Measurements from ENCODE around the gene FAM107A. TPM values are rescaled to one million over a fixed set of nuclear protein-coding genes. Genes with fewer than 3 reads are reported as not detected.

The FAM107A gene
- total and polyA plus RNA-seq, 2 experiments from 2014 or later = 1.0 to 1.1 TPM

GRCh38 chr3:58514405-58514804 lies 62.8 kb downstream of the FAM107A start:
- Histone ChIP-seq H2AFZ (no peak overlapping the region), H3K9me2 (ENCODE audit: insufficient read depth) (peaks cover 6% of the 10 kb centered on the region; the same call in 1 of the 2 replicates), H3K27ac (ENCODE audit: low read depth) (no peak overlapping the region), H3K4me3 (no peak overlapping the region), H3K36me3 (ENCODE audit: insufficient read depth) (no peaks in the 10 kb centered on the region), H3K4me1 (ENCODE audit: insufficient read depth) (no peaks in the 10 kb centered on the region), H3K4me2 (no peak overlapping the region), H3F3A (replicated peaks; ENCODE audit: low read depth) (no peaks in the 10 kb centered on the region), H3K27me3 (ENCODE audit: insufficient read depth) (no peaks in the 10 kb centered on the region), H3K79me2 (replicated peaks; ENCODE audit: insufficient read depth) (no peaks in the 10 kb centered on the region), H4K20me1 (replicated peaks; ENCODE audit: insufficient read depth) (no peaks in the 10 kb centered on the region)
- Mint-ChIP-seq H3K4me1 (peaks cover 5% of the 10 kb centered on the region; the same call in 2 of the 3 replicates), H3K27ac (no peak overlapping the region), H3K9me3 (0 out of 3 replicates have a peak, but pooled peaks cover 5% of the 10 kb centered on the region), H3K4me3 (no peak overlapping the region), H3K27me3 (ENCODE audit: insufficient read depth, low read depth, poor library complexity) (peaks cover 1% of the 10 kb centered on the region), H3K36me3 (ENCODE audit: low read depth) (no peaks in the 10 kb centered on the region)
- DNase-seq (ENCODE audit: low spot score) (no peak), ATAC-seq (no peak)
- TF ChIP-seq, protein P1, sequence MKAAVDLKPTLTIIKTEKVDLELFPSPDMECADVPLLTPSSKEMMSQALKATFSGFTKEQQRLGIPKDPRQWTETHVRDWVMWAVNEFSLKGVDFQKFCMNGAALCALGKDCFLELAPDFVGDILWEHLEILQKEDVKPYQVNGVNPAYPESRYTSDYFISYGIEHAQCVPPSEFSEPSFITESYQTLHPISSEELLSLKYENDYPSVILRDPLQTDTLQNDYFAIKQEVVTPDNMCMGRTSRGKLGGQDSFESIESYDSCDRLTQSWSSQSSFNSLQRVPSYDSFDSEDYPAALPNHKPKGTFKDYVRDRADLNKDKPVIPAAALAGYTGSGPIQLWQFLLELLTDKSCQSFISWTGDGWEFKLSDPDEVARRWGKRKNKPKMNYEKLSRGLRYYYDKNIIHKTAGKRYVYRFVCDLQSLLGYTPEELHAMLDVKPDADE (IDR thresholded peaks at IDR 0.05) = no peak
- no peak for TF ChIP-seq NANOG (IDR thresholded peaks at IDR 0.05; ENCODE audit: borderline replicate concordance)
- TF ChIP-seq, protein P2, sequence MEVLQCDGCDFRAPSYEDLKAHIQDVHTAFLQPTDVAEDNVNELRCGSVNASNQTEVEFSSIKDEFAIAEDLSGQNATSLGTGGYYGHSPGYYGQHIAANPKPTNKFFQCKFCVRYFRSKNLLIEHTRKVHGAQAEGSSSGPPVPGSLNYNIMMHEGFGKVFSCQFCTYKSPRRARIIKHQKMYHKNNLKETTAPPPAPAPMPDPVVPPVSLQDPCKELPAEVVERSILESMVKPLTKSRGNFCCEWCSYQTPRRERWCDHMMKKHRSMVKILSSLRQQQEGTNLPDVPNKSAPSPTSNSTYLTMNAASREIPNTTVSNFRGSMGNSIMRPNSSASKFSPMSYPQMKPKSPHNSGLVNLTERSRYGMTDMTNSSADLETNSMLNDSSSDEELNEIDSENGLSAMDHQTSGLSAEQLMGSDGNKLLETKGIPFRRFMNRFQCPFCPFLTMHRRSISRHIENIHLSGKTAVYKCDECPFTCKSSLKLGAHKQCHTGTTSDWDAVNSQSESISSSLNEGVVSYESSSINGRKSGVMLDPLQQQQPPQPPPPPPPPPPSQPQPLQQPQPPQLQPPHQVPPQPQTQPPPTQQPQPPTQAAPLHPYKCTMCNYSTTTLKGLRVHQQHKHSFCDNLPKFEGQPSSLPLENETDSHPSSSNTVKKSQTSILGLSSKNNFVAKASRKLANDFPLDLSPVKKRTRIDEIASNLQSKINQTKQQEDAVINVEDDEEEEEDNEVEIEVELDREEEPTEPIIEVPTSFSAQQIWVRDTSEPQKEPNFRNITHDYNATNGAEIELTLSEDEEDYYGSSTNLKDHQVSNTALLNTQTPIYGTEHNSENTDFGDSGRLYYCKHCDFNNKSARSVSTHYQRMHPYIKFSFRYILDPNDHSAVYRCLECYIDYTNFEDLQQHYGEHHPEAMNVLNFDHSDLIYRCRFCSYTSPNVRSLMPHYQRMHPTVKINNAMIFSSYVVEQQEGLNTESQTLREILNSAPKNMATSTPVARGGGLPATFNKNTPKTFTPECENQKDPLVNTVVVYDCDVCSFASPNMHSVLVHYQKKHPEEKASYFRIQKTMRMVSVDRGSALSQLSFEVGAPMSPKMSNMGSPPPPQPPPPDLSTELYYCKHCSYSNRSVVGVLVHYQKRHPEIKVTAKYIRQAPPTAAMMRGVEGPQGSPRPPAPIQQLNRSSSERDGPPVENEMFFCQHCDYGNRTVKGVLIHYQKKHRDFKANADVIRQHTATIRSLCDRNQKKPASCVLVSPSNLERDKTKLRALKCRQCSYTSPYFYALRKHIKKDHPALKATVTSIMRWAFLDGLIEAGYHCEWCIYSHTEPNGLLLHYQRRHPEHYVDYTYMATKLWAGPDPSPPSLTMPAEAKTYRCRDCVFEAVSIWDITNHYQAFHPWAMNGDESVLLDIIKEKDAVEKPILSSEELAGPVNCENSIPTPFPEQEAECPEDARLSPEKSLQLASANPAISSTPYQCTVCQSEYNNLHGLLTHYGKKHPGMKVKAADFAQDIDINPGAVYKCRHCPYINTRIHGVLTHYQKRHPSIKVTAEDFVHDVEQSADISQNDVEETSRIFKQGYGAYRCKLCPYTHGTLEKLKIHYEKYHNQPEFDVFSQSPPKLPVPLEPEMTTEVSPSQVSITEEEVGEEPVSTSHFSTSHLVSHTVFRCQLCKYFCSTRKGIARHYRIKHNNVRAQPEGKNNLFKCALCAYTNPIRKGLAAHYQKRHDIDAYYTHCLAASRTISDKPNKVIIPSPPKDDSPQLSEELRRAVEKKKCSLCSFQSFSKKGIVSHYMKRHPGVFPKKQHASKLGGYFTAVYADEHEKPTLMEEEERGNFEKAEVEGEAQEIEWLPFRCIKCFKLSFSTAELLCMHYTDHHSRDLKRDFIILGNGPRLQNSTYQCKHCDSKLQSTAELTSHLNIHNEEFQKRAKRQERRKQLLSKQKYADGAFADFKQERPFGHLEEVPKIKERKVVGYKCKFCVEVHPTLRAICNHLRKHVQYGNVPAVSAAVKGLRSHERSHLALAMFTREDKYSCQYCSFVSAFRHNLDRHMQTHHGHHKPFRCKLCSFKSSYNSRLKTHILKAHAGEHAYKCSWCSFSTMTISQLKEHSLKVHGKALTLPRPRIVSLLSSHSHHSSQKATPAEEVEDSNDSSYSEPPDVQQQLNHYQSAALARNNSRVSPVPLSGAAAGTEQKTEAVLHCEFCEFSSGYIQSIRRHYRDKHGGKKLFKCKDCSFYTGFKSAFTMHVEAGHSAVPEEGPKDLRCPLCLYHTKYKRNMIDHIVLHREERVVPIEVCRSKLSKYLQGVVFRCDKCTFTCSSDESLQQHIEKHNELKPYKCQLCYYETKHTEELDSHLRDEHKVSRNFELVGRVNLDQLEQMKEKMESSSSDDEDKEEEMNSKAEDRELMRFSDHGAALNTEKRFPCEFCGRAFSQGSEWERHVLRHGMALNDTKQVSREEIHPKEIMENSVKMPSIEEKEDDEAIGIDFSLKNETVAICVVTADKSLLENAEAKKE (CRISPR knock-in tag; IDR thresholded peaks at IDR 0.05) = no peak
- TF ChIP-seq STAT1 (IDR thresholded peaks at IDR 0.05; ENCODE audit: unreplicated experiment) = no peak
- TF ChIP-seq POLR2AphosphoS5 (IDR thresholded peaks at IDR 0.05; ENCODE audit: low read depth) = no peak
- TF ChIP-seq EZH2phosphoT487 (IDR thresholded peaks at IDR 0.05; ENCODE audit: unreplicated experiment) = no peak
- TF ChIP-seq ZNF114 (CRISPR knock-in tag; IDR thresholded peaks at IDR 0.05) = no peak
- no peak for TF ChIP-seq ZNF331 (CRISPR knock-in tag; IDR thresholded peaks at IDR 0.05; ENCODE audit: low read depth)
- no peak for TF ChIP-seq EZH2 (IDR thresholded peaks at IDR 0.05; ENCODE audit: low read depth, unreplicated experiment)
- TF ChIP-seq, protein P3, sequence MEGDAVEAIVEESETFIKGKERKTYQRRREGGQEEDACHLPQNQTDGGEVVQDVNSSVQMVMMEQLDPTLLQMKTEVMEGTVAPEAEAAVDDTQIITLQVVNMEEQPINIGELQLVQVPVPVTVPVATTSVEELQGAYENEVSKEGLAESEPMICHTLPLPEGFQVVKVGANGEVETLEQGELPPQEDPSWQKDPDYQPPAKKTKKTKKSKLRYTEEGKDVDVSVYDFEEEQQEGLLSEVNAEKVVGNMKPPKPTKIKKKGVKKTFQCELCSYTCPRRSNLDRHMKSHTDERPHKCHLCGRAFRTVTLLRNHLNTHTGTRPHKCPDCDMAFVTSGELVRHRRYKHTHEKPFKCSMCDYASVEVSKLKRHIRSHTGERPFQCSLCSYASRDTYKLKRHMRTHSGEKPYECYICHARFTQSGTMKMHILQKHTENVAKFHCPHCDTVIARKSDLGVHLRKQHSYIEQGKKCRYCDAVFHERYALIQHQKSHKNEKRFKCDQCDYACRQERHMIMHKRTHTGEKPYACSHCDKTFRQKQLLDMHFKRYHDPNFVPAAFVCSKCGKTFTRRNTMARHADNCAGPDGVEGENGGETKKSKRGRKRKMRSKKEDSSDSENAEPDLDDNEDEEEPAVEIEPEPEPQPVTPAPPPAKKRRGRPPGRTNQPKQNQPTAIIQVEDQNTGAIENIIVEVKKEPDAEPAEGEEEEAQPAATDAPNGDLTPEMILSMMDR (conservative IDR thresholded peaks at IDR 0.05; ENCODE audit: low read depth in 2 of 2) = no peak
- no peak for TF ChIP-seq JUNB (IDR thresholded peaks at IDR 0.05; ENCODE audit: unreplicated experiment)
